HG03280 (cell line): ENCODE results near the gene PUM1.
"Not testable (repeated sequence)": the region's sequence is repeated elsewhere in the genome, so short reads cannot be mapped to it uniquely, and the experiment has no call there.

Experiments
- ATAC-seq: cut with Tn5 transposase; IDR thresholded peaks from one replicate; pipeline ENCODE4 v1.9.1; 2021; ENCODE audit warnings: mild to moderate bottlenecking, moderate library complexity; ENCODE audit not compliant: unreplicated experiment

PUM1 gene

GRCh38 chr1:31063631-31064030 lies 1.9 kb downstream of the PUM1 start:
- ATAC-seq = no peak

GRCh38 chr1:31062867-31063380 lies 2.6 kb downstream of the PUM1 start:
- ATAC-seq = no peak

- not testable (repeated sequence) for ATAC-seq
Observed at GRCh38 chr1:31062162-31062866, 3.2 kb downstream of the PUM1 start.

- ATAC-seq = no peak
Observed at GRCh38 chr1:31058012-31058411, 7.5 kb downstream of the PUM1 start.

- ATAC-seq = no peak
Observed at GRCh38 chr1:31055953-31056352, 9.6 kb downstream of the PUM1 start.

- ATAC-seq = no peak
Observed at GRCh38 chr1:31055501-31055900, 10.0 kb downstream of the PUM1 start.

- no peak for ATAC-seq
Observed at GRCh38 chr1:31054958-31055481, 10.5 kb downstream of the PUM1 start.

- ATAC-seq = no peak
Observed at GRCh38 chr1:31054349-31054748, 11.2 kb downstream of the PUM1 start.

- ATAC-seq = not testable (repeated sequence)
Observed at GRCh38 chr1:31052613-31053012, 12.9 kb downstream of the PUM1 start.

GRCh38 chr1:31051611-31052010 lies 13.9 kb downstream of the PUM1 start:
- no peak for ATAC-seq

GRCh38 chr1:31047507-31047906 lies 18.0 kb downstream of the PUM1 start:
- not testable (repeated sequence) for ATAC-seq

- ATAC-seq = no peak
Observed at GRCh38 chr1:31043631-31044030, 21.9 kb downstream of the PUM1 start.

- ATAC-seq = no peak
Observed at GRCh38 chr1:31042656-31043055, 22.9 kb downstream of the PUM1 start.

- ATAC-seq = no peak
Observed at GRCh38 chr1:31041529-31041928, 24.0 kb downstream of the PUM1 start.

- no peak for ATAC-seq
Observed at GRCh38 chr1:31040038-31040437, 25.5 kb downstream of the PUM1 start.

- not testable (repeated sequence) for ATAC-seq
Observed at GRCh38 chr1:31038935-31039334, 26.6 kb downstream of the PUM1 start.

- no peak for ATAC-seq
Observed at GRCh38 chr1:31038360-31038759, 27.2 kb downstream of the PUM1 start.

- no peak for ATAC-seq
Observed at GRCh38 chr1:31036749-31037500, 28.6 kb downstream of the PUM1 start.

GRCh38 chr1:31033598-31033997 lies 31.9 kb downstream of the PUM1 start:
- ATAC-seq = no peak

- no peak for ATAC-seq
Observed at GRCh38 chr1:31032266-31032665, 33.3 kb downstream of the PUM1 start.

- ATAC-seq = no peak
Observed at GRCh38 chr1:31031330-31032143, 34.0 kb downstream of the PUM1 start.
